Spleen (tissue), 11 donors: ENCODE data around the gene EFNB2. TPM values are rescaled to one million over a fixed set of nuclear protein-coding genes. Genes with fewer than 3 reads are reported as not detected.

Source experiments
- DNase-seq: peaks from one replicate; pipeline ENCODE4 v3.0.0-alpha.2; 2020
- H3K27ac ChIP-seq, 8 donors: fragments of 200-600 bp; sonication (generic) in 7 of 8; 1 replicate in 4 of 8; 2 replicates in 4 of 8; pipeline versions ENCODE4 v1.5.0 to v1.8.0; 2016 to 2021; ENCODE audit warnings: inconsistent platforms in 4 of 8, mild to moderate bottlenecking in 4 of 8, moderate library complexity in 1 of 8
- H3K27me3 ChIP-seq, 7 donors: fragments of 200-600 bp; sonication (generic) in 6 of 7; replicated peaks in 1 of 7; 1 replicate in 4 of 7; 2 replicates in 3 of 7; pipeline versions ENCODE4 v1.5.0 to v1.8.0; 2016 to 2021; ENCODE audit warnings: inconsistent platforms in 3 of 7, mild to moderate bottlenecking in 1 of 7
- H3K36me3 ChIP-seq, 6 donors: fragments of 200-600 bp; sonication (generic) in 5 of 6; 1 replicate in 4 of 6; 2 replicates in 2 of 6; pipeline versions ENCODE4 v1.5.0 to v1.8.0; 2016 to 2021; ENCODE audit warnings: inconsistent platforms in 2 of 6
- H3K4me1 ChIP-seq, 6 donors: fragments of 200-600 bp; sonication (generic) in 5 of 6; 1 replicate in 3 of 6; 2 replicates in 3 of 6; pipeline versions ENCODE4 v1.5.0 to v1.8.0; 2016 to 2021; ENCODE audit warnings: inconsistent platforms in 3 of 6
- H3K4me3 ChIP-seq, 8 donors: fragments of 200-600 bp; sonication (generic) in 7 of 8; 1 replicate in 4 of 8; 2 replicates in 4 of 8; pipeline versions ENCODE4 v1.5.0 to v1.8.0; 2016 to 2021; ENCODE audit warnings: inconsistent platforms in 4 of 8, mild to moderate bottlenecking in 4 of 8, moderate library complexity in 2 of 8
- H3K9me3 ChIP-seq, 8 donors: fragments of 200-600 bp; sonication (generic) in 7 of 8; 1 replicate in 4 of 8; 2 replicates in 4 of 8; pipeline versions ENCODE4 v1.5.0 to v1.8.0; 2016 to 2021; ENCODE audit warnings: inconsistent platforms in 4 of 8
- POLR2A ChIP-seq, 3 donors: fragments of 450-650 bp; IDR thresholded peaks; one replicate each; pipeline ENCODE4 v1.5.1; 2017; ENCODE audit warnings: antibody characterized with exemption in 3 of 3, mild to moderate bottlenecking in 1 of 3
- POLR2AphosphoS5 ChIP-seq, 3 donors: sonication (generic); formaldehyde crosslinking; IDR thresholded peaks; one replicate each; pipeline ENCODE4 v1.5.1; 2017; ENCODE audit warnings: antibody characterized with exemption in 3 of 3
- WGBS, 5 donors: extraction: QIAGEN DNeasy Blood & Tissue Kit in 3 of 5; methylation state at CpG; one replicate each; pipeline versions ENCODE4 v1.1.5 to v1.1.7; 2013 to 2018; 5-methylcytosine and 5-hydroxymethylcytosine counted together
- intact Hi-C: fragments of 100-400 bp; cut with DNase I; formaldehyde crosslinking; loops from one replicate; pipeline ENCODE4 v1.15.0; 2023; ENCODE audit warnings: low total_unique reads
- polyA plus RNA-seq, 3 donors: library from polyadenylated mRNA; stranded (reverse); fragments of 200-250 nt; gene quantifications; one replicate each; pipeline ENCODE4 v1.2.1, GENCODE V29; 2013
- total RNA-seq, 7 donors: library from RNA; depleted of rRNA in 3 of 7; stranded (reverse); fragments of >200 nt in 3 of 7; fragmentation: NEBNext Ultra II Directional in 4 of 7; extraction: Animal tissue kit (Norgen Biotek cat#: 25700) in 4 of 7; gene quantifications; one replicate each; pipeline versions ENCODE4 v1.1.0 to v1.2.1, GENCODE V29; 2016 to 2021
- TF ChIP-seq, protein P1 (sequence below), 11 experiments: fragments of 200-600 bp in 7 of 11; fragments of 450-650 bp in 4 of 11; sonication (generic) in 4 of 11; IDR thresholded peaks in 8 of 11; conservative IDR thresholded peaks in 3 of 11; 1 replicate in 7 of 11; 2 replicates in 4 of 11; pipeline versions ENCODE4 v1.4.0 to v1.8.0; 2016 to 2021; ENCODE audit warnings: antibody characterized with exemption in 11 of 11, inconsistent platforms in 4 of 11, mild to moderate bottlenecking in 1 of 11
- donor health status: healthy with polysubstance abuse.
- donor health status: DM: no; HTN: no; CAD: no; lungs with moderate emphysema.
- donor health status: DM: no; HTN: no; CAD: no.
- donor health status: Bipolar disorder and iron deficiency.
- donor health status: healthy.
- donor health status: DM: no; HTN: no; CAD: no.
- donor health status: DM: yes; HTN: yes; CAD: no.

Gene EFNB2
- total and polyA plus RNA-seq, 10 donors: 2.9 to 22.9 (median 16.0) TPM

GRCh38 chr13:106550570-106551135 lies 15.2 kb upstream of the EFNB2 start:
- peak in 1 of 3 donors; percentile 21 for TF ChIP-seq POLR2AphosphoS5 (IDR thresholded peaks at IDR 0.05)
- no peak for TF ChIP-seq POLR2A (IDR thresholded peaks at IDR 0.05)
- intact Hi-C loops: no loop called here
- Histone ChIP-seq H3K4me1 (peaks cover 0 to 75% (median 17%) of the 10 kb centered on the region in 6 donors), H3K36me3 (peaks cover 0 to 96% (median 35%) of the 10 kb centered on the region in 6 donors), H3K27me3 (no peaks in the 10 kb centered on the region), H3K27ac (no peak overlapping the region), H3K9me3 (no peaks in the 10 kb centered on the region), H3K4me3 (no peak overlapping the region)
- no peak for DNase-seq
- WGBS, 5 donors: 79 to 89% (median 86%) methylated on average over 4 of the region's 4 CpGs

GRCh38 chr13:106548064-106548696 lies 12.7 kb upstream of the EFNB2 start:
- TF ChIP-seq POLR2A (IDR thresholded peaks at IDR 0.05) (no peak), POLR2AphosphoS5 (IDR thresholded peaks at IDR 0.05) (no peak)
- TF ChIP-seq, protein P1, sequence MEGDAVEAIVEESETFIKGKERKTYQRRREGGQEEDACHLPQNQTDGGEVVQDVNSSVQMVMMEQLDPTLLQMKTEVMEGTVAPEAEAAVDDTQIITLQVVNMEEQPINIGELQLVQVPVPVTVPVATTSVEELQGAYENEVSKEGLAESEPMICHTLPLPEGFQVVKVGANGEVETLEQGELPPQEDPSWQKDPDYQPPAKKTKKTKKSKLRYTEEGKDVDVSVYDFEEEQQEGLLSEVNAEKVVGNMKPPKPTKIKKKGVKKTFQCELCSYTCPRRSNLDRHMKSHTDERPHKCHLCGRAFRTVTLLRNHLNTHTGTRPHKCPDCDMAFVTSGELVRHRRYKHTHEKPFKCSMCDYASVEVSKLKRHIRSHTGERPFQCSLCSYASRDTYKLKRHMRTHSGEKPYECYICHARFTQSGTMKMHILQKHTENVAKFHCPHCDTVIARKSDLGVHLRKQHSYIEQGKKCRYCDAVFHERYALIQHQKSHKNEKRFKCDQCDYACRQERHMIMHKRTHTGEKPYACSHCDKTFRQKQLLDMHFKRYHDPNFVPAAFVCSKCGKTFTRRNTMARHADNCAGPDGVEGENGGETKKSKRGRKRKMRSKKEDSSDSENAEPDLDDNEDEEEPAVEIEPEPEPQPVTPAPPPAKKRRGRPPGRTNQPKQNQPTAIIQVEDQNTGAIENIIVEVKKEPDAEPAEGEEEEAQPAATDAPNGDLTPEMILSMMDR (IDR thresholded peaks at IDR 0.05 in 8 of 11, conservative IDR thresholded peaks at IDR 0.05 in 3 of 11): no peak
- DNase-seq: no peak
- Histone ChIP-seq H3K9me3 (no peaks in the 10 kb centered on the region), H3K36me3 (peaks cover 0 to 96% (median 21%) of the 10 kb centered on the region in 6 donors), H3K27me3 (no peaks in the 10 kb centered on the region), H3K4me3 (no peak overlapping the region), H3K4me1 (peaks cover 0 to 76% (median 16%) of the 10 kb centered on the region in 6 donors), H3K27ac (no peak overlapping the region)
- WGBS, 5 donors: 78 to 86% (median 85%) methylated on average over 3 of the region's 3 CpGs
- intact Hi-C loops: no loop called here

GRCh38 chr13:106541826-106542225 lies 6.4 kb upstream of the EFNB2 start:
- DNase-seq: no peak
- no peaks in the 10 kb centered on the region for H3K9me3 ChIP-seq
- WGBS, 5 donors: 52 to 85% (median 75%) methylated on average over 1 of the region's 1 CpG

DNA sequence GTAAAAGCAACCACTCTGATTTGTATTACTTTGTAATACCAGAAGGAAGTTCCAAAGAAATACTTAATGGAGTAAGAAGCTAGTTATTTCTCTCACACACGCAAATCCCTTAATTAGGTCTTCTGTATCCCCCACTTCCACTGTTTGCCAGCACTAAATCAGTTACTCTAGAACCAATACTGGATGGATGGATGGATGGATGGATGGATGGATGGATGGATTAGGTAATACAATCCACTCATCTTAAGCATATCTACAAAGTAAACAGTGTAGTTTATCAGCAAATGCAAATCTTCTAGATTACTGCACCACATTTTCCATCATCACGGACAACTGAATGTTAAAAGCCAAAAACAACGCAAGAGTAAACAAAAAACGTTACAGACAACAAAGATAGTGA lies 5.2 kb upstream of the EFNB2 start:
- no peak for DNase-seq
- no peaks in the 10 kb centered on the region for H3K27me3 ChIP-seq
- no peaks in the 10 kb centered on the region for H3K9me3 ChIP-seq
- intact Hi-C loops: no loop called here
- WGBS, 5 donors: 81 to 93% (median 89%) methylated on average over 4 of the region's 4 CpGs
- H3K36me3 ChIP-seq: peaks cover 0 to 55% (median 16%) of the 10 kb centered on the region in 6 donors
- H3K4me3 ChIP-seq: no peak overlapping the region
- H3K4me1 ChIP-seq: peaks cover 0 to 51% (median 11%) of the 10 kb centered on the region in 6 donors
- no peak for TF ChIP-seq POLR2A (IDR thresholded peaks at IDR 0.05)
- TF ChIP-seq POLR2AphosphoS5 (IDR thresholded peaks at IDR 0.05): no peak
- TF ChIP-seq, protein P1 (IDR thresholded peaks at IDR 0.05 in 8 of 11, conservative IDR thresholded peaks at IDR 0.05 in 3 of 11): no peak
- H3K27ac ChIP-seq: no peak overlapping the region

More at GRCh38 chr13:106541826-106542225, 6.4 kb upstream of the EFNB2 start:
- Histone ChIP-seq H3K36me3 (peaks cover 0 to 67% (median 16%) of the 10 kb centered on the region in 6 donors), H3K4me1 (peaks cover 0 to 39% (median under 1%) of the 10 kb centered on the region in 6 donors), H3K27me3 (no peaks in the 10 kb centered on the region), H3K4me3 (no peak overlapping the region), H3K27ac (no peak overlapping the region)
- TF ChIP-seq POLR2AphosphoS5 (IDR thresholded peaks at IDR 0.05) (no peak), POLR2A (IDR thresholded peaks at IDR 0.05) (no peak)
- TF ChIP-seq, protein P1 (IDR thresholded peaks at IDR 0.05 in 8 of 11, conservative IDR thresholded peaks at IDR 0.05 in 3 of 11): no peak
- intact Hi-C loops: no loop called here
